Measurements from ENCODE around the gene BTBD1.
"Not testable (repeated sequence)": the region's sequence is repeated elsewhere in the genome, so short reads cannot be mapped to it uniquely, and the experiment has no call there.

Gene BTBD1

GRCh38 chr15:83012076-83012426, 55.0 kb downstream of the BTBD1 start:
- Histone ChIP-seq H3K4me1 (ENCODE audit: control insufficient read depth in 1 of 2, insufficient read depth in 2 of 2, low read length in 2 of 2) (peaks cover 5 to 24% of the 10 kb centered on the region in 2 donors), H3K27ac (ENCODE audit: low read length) (peak overlapping the region; percentile 84), H3K9me3 (ENCODE audit: control insufficient read depth in 1 of 2, low read length in 2 of 2) (no peaks in the 10 kb centered on the region), H3K36me3 (ENCODE audit: control insufficient read depth in 1 of 2, insufficient read depth in 2 of 2, low read length in 2 of 2) (peaks cover 4 to 14% of the 10 kb centered on the region in 2 donors), H3K4me3 (ENCODE audit: low read depth in 1 of 2, low read length in 2 of 2) (peak overlapping the region; percentile 98 to 99), H3K27me3 (ENCODE audit: low read depth, low read length) (no peaks in the 10 kb centered on the region)

- peaks cover 4 to 17% of the 10 kb centered on the region in 2 donors for H3K36me3 ChIP-seq (ENCODE audit: control insufficient read depth in 1 of 2, insufficient read depth in 2 of 2, low read length in 2 of 2)
- peak within 1 kb of the TSS; percentile 84 for H3K27ac ChIP-seq (ENCODE audit: low read length)
These were observed 55.6 kb downstream of the BTBD1 start, which contains the start of gene C15orf40 for GRCh38 chr15:83011271-83012075. Gene C15orf40, minus strand, starts transcription at chr15:83011639. Its CDS starts 32 bp downstream, at chr15:83011607.

GRCh38 chr15:83010709-83011270, 56.3 kb downstream of the BTBD1 start:
- peaks cover 4 to 19% of the 10 kb centered on the region in 2 donors for H3K36me3 ChIP-seq (ENCODE audit: control insufficient read depth in 1 of 2, insufficient read depth in 2 of 2, low read length in 2 of 2)
- H3K27me3 ChIP-seq (ENCODE audit: low read depth, low read length): no peaks in the 10 kb centered on the region
- H3K27ac ChIP-seq (ENCODE audit: low read length): peak overlapping the region; percentile 84
- no peaks in the 10 kb centered on the region for H3K9me3 ChIP-seq (ENCODE audit: control insufficient read depth in 1 of 2, low read length in 2 of 2)
- peaks cover 5 to 24% of the 10 kb centered on the region in 2 donors for H3K4me1 ChIP-seq (ENCODE audit: control insufficient read depth in 1 of 2, insufficient read depth in 2 of 2, low read length in 2 of 2)
- H3K4me3 ChIP-seq (ENCODE audit: low read depth in 1 of 2, low read length in 2 of 2): peak overlapping the region; percentile 98 to 99

More at GRCh38 chr15:83011271-83012075, 55.6 kb downstream of the BTBD1 start, which contains the start of gene C15orf40:
- H3K9me3 ChIP-seq (ENCODE audit: control insufficient read depth in 1 of 2, low read length in 2 of 2): no peaks in the 10 kb centered on the region
- no peaks in the 10 kb centered on the region for H3K27me3 ChIP-seq (ENCODE audit: low read depth, low read length)
- H3K4me3 ChIP-seq (ENCODE audit: low read depth in 1 of 2, low read length in 2 of 2): peak within 1 kb of the TSS; percentile 98 to 99
- peaks cover 5 to 24% of the 10 kb centered on the region in 2 donors for H3K4me1 ChIP-seq (ENCODE audit: control insufficient read depth in 1 of 2, insufficient read depth in 2 of 2, low read length in 2 of 2)

- H3K36me3 ChIP-seq (ENCODE audit: control insufficient read depth in 1 of 2, insufficient read depth in 2 of 2, low read length in 2 of 2): peaks cover 4 to 11% of the 10 kb centered on the region in 2 donors
- not testable (repeated sequence) for H3K27me3 ChIP-seq (ENCODE audit: low read depth, low read length); H3K27ac ChIP-seq (ENCODE audit: low read length); H3K4me1 ChIP-seq (ENCODE audit: control insufficient read depth in 1 of 2, insufficient read depth in 2 of 2, low read length in 2 of 2); H3K9me3 ChIP-seq (ENCODE audit: control insufficient read depth in 1 of 2, low read length in 2 of 2); H3K4me3 ChIP-seq (ENCODE audit: low read depth in 1 of 2, low read length in 2 of 2)
These were observed 66.4 kb downstream of the BTBD1 start for GRCh38 chr15:83000672-83001031.

- no peak overlapping the region for H3K27ac ChIP-seq (ENCODE audit: low read length)
- H3K4me1 ChIP-seq (ENCODE audit: control insufficient read depth in 1 of 2, insufficient read depth in 2 of 2, low read length in 2 of 2): peaks cover 5 to 8% of the 10 kb centered on the region in 2 donors
- peak overlapping the region; percentile 45 to 50 for H3K4me3 ChIP-seq (ENCODE audit: low read depth in 1 of 2, low read length in 2 of 2)
- no peaks in the 10 kb centered on the region for H3K9me3 ChIP-seq (ENCODE audit: control insufficient read depth in 1 of 2, low read length in 2 of 2)
- peaks cover 4 to 5% of the 10 kb centered on the region in 2 donors for H3K36me3 ChIP-seq (ENCODE audit: control insufficient read depth in 1 of 2, insufficient read depth in 2 of 2, low read length in 2 of 2)
- no peaks in the 10 kb centered on the region for H3K27me3 ChIP-seq (ENCODE audit: low read depth, low read length)
These were observed 67.0 kb downstream of the BTBD1 start for GRCh38 chr15:82999905-83000671.

- Histone ChIP-seq H3K36me3 (ENCODE audit: control insufficient read depth in 1 of 2, insufficient read depth in 2 of 2, low read length in 2 of 2) (no peaks in the 10 kb centered on the region), H3K27ac (ENCODE audit: low read length) (no peak overlapping the region), H3K4me1 (ENCODE audit: control insufficient read depth in 1 of 2, insufficient read depth in 2 of 2, low read length in 2 of 2) (peaks cover 5 to 8% of the 10 kb centered on the region in 2 donors), H3K9me3 (ENCODE audit: control insufficient read depth in 1 of 2, low read length in 2 of 2) (no peaks in the 10 kb centered on the region), H3K4me3 (ENCODE audit: low read depth in 1 of 2, low read length in 2 of 2) (no peak overlapping the region), H3K27me3 (ENCODE audit: low read depth, low read length) (no peaks in the 10 kb centered on the region)
These were observed 67.6 kb downstream of the BTBD1 start for GRCh38 chr15:82999426-82999825.

- Histone ChIP-seq H3K4me1 (ENCODE audit: control insufficient read depth in 1 of 2, insufficient read depth in 2 of 2, low read length in 2 of 2) (peaks cover 5 to 8% of the 10 kb centered on the region in 2 donors), H3K9me3 (ENCODE audit: control insufficient read depth in 1 of 2, low read length in 2 of 2) (no peaks in the 10 kb centered on the region), H3K36me3 (ENCODE audit: control insufficient read depth in 1 of 2, insufficient read depth in 2 of 2, low read length in 2 of 2) (no peaks in the 10 kb centered on the region), H3K27me3 (ENCODE audit: low read depth, low read length) (no peaks in the 10 kb centered on the region), H3K27ac (ENCODE audit: low read length) (no peak overlapping the region), H3K4me3 (ENCODE audit: low read depth in 1 of 2, low read length in 2 of 2) (no peak overlapping the region)
These were observed 71.1 kb downstream of the BTBD1 start for GRCh38 chr15:82995938-82996337.

- no peak overlapping the region for H3K27ac ChIP-seq (ENCODE audit: low read length)
- H3K36me3 ChIP-seq (ENCODE audit: control insufficient read depth in 1 of 2, insufficient read depth in 2 of 2, low read length in 2 of 2): no peaks in the 10 kb centered on the region
- no peak overlapping the region for H3K4me3 ChIP-seq (ENCODE audit: low read depth in 1 of 2, low read length in 2 of 2)
- H3K4me1 ChIP-seq (ENCODE audit: control insufficient read depth in 1 of 2, insufficient read depth in 2 of 2, low read length in 2 of 2): peaks cover 4 to 7% of the 10 kb centered on the region in 2 donors
- no peaks in the 10 kb centered on the region for H3K9me3 ChIP-seq (ENCODE audit: control insufficient read depth in 1 of 2, low read length in 2 of 2)
- H3K27me3 ChIP-seq (ENCODE audit: low read depth, low read length): no peaks in the 10 kb centered on the region
These were observed 72.0 kb downstream of the BTBD1 start for GRCh38 chr15:82995076-82995475.

GRCh38 chr15:82993144-82993543, 73.9 kb downstream of the BTBD1 start:
- no peaks in the 10 kb centered on the region for H3K4me1 ChIP-seq (ENCODE audit: control insufficient read depth in 1 of 2, insufficient read depth in 2 of 2, low read length in 2 of 2)
- H3K27ac ChIP-seq (ENCODE audit: low read length): no peak overlapping the region
- H3K27me3 ChIP-seq (ENCODE audit: low read depth, low read length): no peaks in the 10 kb centered on the region
- no peak overlapping the region for H3K4me3 ChIP-seq (ENCODE audit: low read depth in 1 of 2, low read length in 2 of 2)
- H3K36me3 ChIP-seq (ENCODE audit: control insufficient read depth in 1 of 2, insufficient read depth in 2 of 2, low read length in 2 of 2): peaks cover 3 to 10% of the 10 kb centered on the region in 2 donors
- H3K9me3 ChIP-seq (ENCODE audit: control insufficient read depth in 1 of 2, low read length in 2 of 2): no peaks in the 10 kb centered on the region

- Histone ChIP-seq H3K27me3 (ENCODE audit: low read depth, low read length) (no peaks in the 10 kb centered on the region), H3K4me1 (ENCODE audit: control insufficient read depth in 1 of 2, insufficient read depth in 2 of 2, low read length in 2 of 2) (no peaks in the 10 kb centered on the region)
These were observed 74.5 kb downstream of the BTBD1 start for GRCh38 chr15:82992436-82992998.

GRCh38 chr15:82986442-82986780, 80.6 kb downstream of the BTBD1 start:
- Histone ChIP-seq H3K4me1 (ENCODE audit: control insufficient read depth in 1 of 2, insufficient read depth in 2 of 2, low read length in 2 of 2) (peaks cover 6 to 14% of the 10 kb centered on the region in 2 donors), H3K27me3 (ENCODE audit: low read depth, low read length) (no peaks in the 10 kb centered on the region), H3K27ac (ENCODE audit: low read length) (peak overlapping the region; percentile 76)

More at GRCh38 chr15:82992436-82992998, 74.5 kb downstream of the BTBD1 start:
- H3K27ac ChIP-seq (ENCODE audit: low read length): no peak overlapping the region
- peaks cover 3 to 11% of the 10 kb centered on the region in 2 donors for H3K36me3 ChIP-seq (ENCODE audit: control insufficient read depth in 1 of 2, insufficient read depth in 2 of 2, low read length in 2 of 2)
- no peak overlapping the region for H3K4me3 ChIP-seq (ENCODE audit: low read depth in 1 of 2, low read length in 2 of 2)
- H3K9me3 ChIP-seq (ENCODE audit: control insufficient read depth in 1 of 2, low read length in 2 of 2): no peaks in the 10 kb centered on the region

More at GRCh38 chr15:82986442-82986780, 80.6 kb downstream of the BTBD1 start:
- Histone ChIP-seq H3K36me3 (ENCODE audit: control insufficient read depth in 1 of 2, insufficient read depth in 2 of 2, low read length in 2 of 2) (peaks cover 3 to 11% of the 10 kb centered on the region in 2 donors), H3K9me3 (ENCODE audit: control insufficient read depth in 1 of 2, low read length in 2 of 2) (no peaks in the 10 kb centered on the region), H3K4me3 (ENCODE audit: low read depth in 1 of 2, low read length in 2 of 2) (peak overlapping the region; percentile 97 to 100)
